Adrenal gland (tissue), 12 donors: Measurements from ENCODE around the gene NUMBL. TPM values are rescaled to one million over a fixed set of nuclear protein-coding genes. Genes with fewer than 3 reads are reported as not detected.

Experiments
- DNase-seq, 7 donors: peaks; one replicate each; pipeline ENCODE4 v3.0.0-alpha.2; 2019 to 2020
- H3K27ac ChIP-seq, 5 donors: fragments of 200-600 bp; sonication (generic) in 4 of 5; 1 replicate in 3 of 5; 2 replicates in 2 of 5; pipeline versions ENCODE4 v1.5.1 to v1.8.0; 2016 to 2020; ENCODE audit warnings: mild to moderate bottlenecking in 1 of 5
- H3K27me3 ChIP-seq: fragments of 200-600 bp; 2 replicates; pipeline ENCODE4 v1.8.0; 2021
- H3K36me3 ChIP-seq, 2 donors: fragments of 200-600 bp; replicated peaks in 1 of 2; 1 replicate in 1 of 2; 2 replicates in 1 of 2; pipeline versions ENCODE4 v1.5.1 to v1.8.0; 2018 to 2022
- H3K4me1 ChIP-seq, 2 donors: fragments of 200-600 bp; replicated peaks in 1 of 2; 1 replicate in 1 of 2; 2 replicates in 1 of 2; pipeline versions ENCODE4 v1.5.1 to v1.8.0; 2018 to 2021
- H3K4me3 ChIP-seq, 4 donors: fragments of 200-600 bp; sonication (generic) in 3 of 4; one replicate each; pipeline ENCODE4 v1.5.1; 2016 to 2018
- H3K9me3 ChIP-seq, 3 donors: fragments of 200-600 bp; sonication (generic) in 1 of 3; replicated peaks in 1 of 3; 1 replicate in 2 of 3; 2 replicates in 1 of 3; pipeline versions ENCODE4 v1.5.1 to v1.8.0; 2016 to 2021
- CTCF ChIP-seq, 6 experiments: fragments of 450-650 bp in 4 of 6; fragments of 200-600 bp in 2 of 6; sonication (generic) in 1 of 6; IDR thresholded peaks; 1 replicate in 5 of 6; 2 replicates in 1 of 6; pipeline versions ENCODE4 v1.5.1 to v1.8.0; 2016 to 2021; ENCODE audit warnings: antibody characterized with exemption in 6 of 6, mild to moderate bottlenecking in 2 of 6, moderate library complexity in 1 of 6
- POLR2A ChIP-seq, 2 donors: fragments of 450-650 bp; IDR thresholded peaks; one replicate each; pipeline ENCODE4 v1.6.1; 2017; ENCODE audit warnings: antibody characterized with exemption in 2 of 2, mild to moderate bottlenecking in 2 of 2, moderate library complexity in 1 of 2
- WGBS, 4 donors: extraction: QIAGEN DNeasy Blood & Tissue Kit in 2 of 4; methylation state at CpG; one replicate each; pipeline versions ENCODE4 v1.1.5 to v1.1.7; 2013 to 2017; 5-methylcytosine and 5-hydroxymethylcytosine counted together
- intact Hi-C, 2 donors: fragments of 100-400 bp; cut with DNase I; formaldehyde crosslinking; loops; one replicate each; pipeline versions ENCODE4 v1.14.1 to v1.15.0; 2022 to 2023
- polyA plus RNA-seq, 3 donors: library from polyadenylated mRNA; stranded (reverse); fragments of 200-250 nt in 2 of 3; fragments of 350-450 nt in 1 of 3; fragmentation: Illumina TruSeq in 1 of 3; extraction: RNeasy Lipid Tissue Mini Kit (QIAGEN cat#74804) in 1 of 3; gene quantifications; one replicate each; pipeline ENCODE4 v1.2.3, GENCODE V29; 2013 to 2014
- total RNA-seq, 9 donors: library from RNA; depleted of rRNA in 4 of 9; stranded (reverse); fragments of >200 nt in 4 of 9; fragments of 120-200 nt in 1 of 9; fragmentation: NEBNext Ultra II Directional in 1 of 9; extraction: Animal tissue kit (Norgen Biotek cat#: 25700) in 1 of 9; gene quantifications; one replicate each; pipeline versions ENCODE4 v1.1.0 to v1.2.4, GENCODE V29; 2013 to 2023
- donor health status: healthy with polysubstance abuse.
- donor health status: Bipolar disorder and iron deficiency.
- donor health status: DM: yes; HTN: yes; CAD: no.
- donor health status: DM: no; HTN: no; CAD: no.
- donor health status: DM: no; HTN: no; CAD: no.
- donor health status: DM: yes; HTN: yes; CAD: no.

NUMBL gene
- total and polyA plus RNA-seq, 12 donors, result 3.2 to 60.6 (median 30.0) TPM

- Histone ChIP-seq H3K36me3 (peaks cover 0 to 19% of the 10 kb centered on the region in 2 donors), H3K4me3 (no peak overlapping the region), H3K27me3 (no peaks in the 10 kb centered on the region), H3K9me3 (no peaks in the 10 kb centered on the region), H3K27ac (peak overlapping the region in 1 of 5 donors; percentile 89), H3K4me1 (peaks cover 13 to 15% of the 10 kb centered on the region in 2 donors)
- intact Hi-C loops, result no loop called here
- 85 to 94% (median 89%) methylated on average over 6 to 14 of the region's 14 CpGs for WGBS, 4 donors
- DNase-seq, result no peak
- TF ChIP-seq POLR2A (IDR thresholded peaks at IDR 0.05) (no peak), CTCF (IDR thresholded peaks at IDR 0.05) (no peak)
Observed at GRCh38 chr19:40692212-40692551, 1.7 kb upstream of the NUMBL start.

GRCh38 chr19:40691421-40692211 is 1.2 kb upstream of the NUMBL start:
- peaks cover 0 to 16% of the 10 kb centered on the region in 2 donors for H3K36me3 ChIP-seq

GRCh38 chr19:40690693-40691420 is 406 bp upstream of the NUMBL start:
- Histone ChIP-seq H3K4me3 (peak overlapping the region in 2 of 4 donors; percentile 58 to 67), H3K27ac (peak overlapping the region in 4 of 5 donors; percentile 64 to 89 (median 74)), H3K27me3 (no peaks in the 10 kb centered on the region), H3K4me1 (peaks cover 13 to 15% of the 10 kb centered on the region in 2 donors), H3K9me3 (no peaks in the 10 kb centered on the region), H3K36me3 (peaks cover 0 to 15% of the 10 kb centered on the region in 2 donors)
- TF ChIP-seq POLR2A (IDR thresholded peaks at IDR 0.05), result no peak
- TF ChIP-seq CTCF (IDR thresholded peaks at IDR 0.05), result no peak
- peak; percentile 94 to 97 (median 96) for DNase-seq
- WGBS, 4 donors, result 2 to 23% (median 9%) methylated on average over 9 to 56 of the region's 56 CpGs
- intact Hi-C loops, result no loop called here

More at GRCh38 chr19:40691421-40692211, 1.2 kb upstream of the NUMBL start:
- intact Hi-C loops, result no loop called here
- peaks cover 13 to 15% of the 10 kb centered on the region in 2 donors for H3K4me1 ChIP-seq
- H3K27ac ChIP-seq, result peak overlapping the region in 3 of 5 donors; percentile 66 to 89 (median 83)
- H3K9me3 ChIP-seq, result no peaks in the 10 kb centered on the region
- TF ChIP-seq CTCF (IDR thresholded peaks at IDR 0.05) (no peak), POLR2A (IDR thresholded peaks at IDR 0.05) (no peak)
- peak overlapping the region in 1 of 4 donors; percentile 67 for H3K4me3 ChIP-seq
- DNase-seq, result no peak
- H3K27me3 ChIP-seq, result no peaks in the 10 kb centered on the region
- WGBS, 4 donors, result 81 to 99% (median 82%) methylated on average over 11 to 23 of the region's 24 CpGs

GRCh38 chr19:40689339-40690049 is 957 bp downstream of the NUMBL start:
- intact Hi-C loops, result no loop called here
- H3K27me3 ChIP-seq, result no peaks in the 10 kb centered on the region
- H3K36me3 ChIP-seq, result peaks cover 0 to 9% of the 10 kb centered on the region in 2 donors
- H3K4me1 ChIP-seq, result peaks cover 13 to 15% of the 10 kb centered on the region in 2 donors
- no peak for DNase-seq
- 59 to 76% (median 63%) methylated on average over 8 to 18 of the region's 18 CpGs for WGBS, 4 donors
- H3K9me3 ChIP-seq, result no peaks in the 10 kb centered on the region
- TF ChIP-seq CTCF (IDR thresholded peaks at IDR 0.05) (no peak), POLR2A (IDR thresholded peaks at IDR 0.05) (no peak)
- H3K4me3 ChIP-seq, result peak overlapping the region in 1 of 4 donors; percentile 67
- peak overlapping the region in 3 of 5 donors; percentile 37 to 89 (median 64) for H3K27ac ChIP-seq
